ENCODE measurements around the gene VPS4A. TPM values are rescaled to one million over a fixed set of nuclear protein-coding genes. Genes with fewer than 3 reads are reported as not detected.

Gene VPS4A
- total and polyA plus RNA-seq, 2 of the 4 experiments (the other 2 are of a cell fraction): 23.3 to 25.2 TPM

DNA sequence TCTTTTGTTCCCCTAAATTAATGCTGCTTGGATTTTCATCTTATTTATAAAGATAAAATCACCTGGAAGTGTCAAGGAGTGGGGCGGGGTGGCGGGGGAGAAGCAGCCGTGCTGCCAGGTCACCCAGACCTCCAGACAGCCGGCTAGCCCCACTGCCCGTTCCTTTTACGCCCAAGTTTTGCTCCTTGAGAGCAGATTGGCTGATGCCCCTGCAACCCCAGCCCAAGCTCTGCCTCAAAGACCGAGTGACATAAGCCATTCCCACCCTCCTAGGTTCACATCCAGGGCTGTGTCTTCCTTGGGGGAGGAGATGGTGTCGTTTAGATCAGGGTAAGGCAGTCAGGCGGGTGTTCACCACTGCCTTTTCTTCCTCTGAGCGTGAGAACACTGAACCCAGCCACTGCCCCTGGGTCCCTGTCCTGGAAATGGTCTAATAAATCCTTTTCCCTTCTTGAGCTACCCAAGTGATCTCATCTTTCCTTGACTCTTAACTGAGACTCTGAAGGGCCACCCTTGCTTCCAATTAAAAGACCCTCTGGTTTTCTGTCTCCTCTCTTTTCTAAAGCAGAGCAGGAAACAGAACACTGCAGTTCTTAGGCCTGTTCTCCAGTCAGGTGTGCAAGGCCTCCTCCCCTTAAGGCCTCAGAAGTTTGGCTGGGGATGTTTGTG lies 13.6 kb downstream of the VPS4A start:
- Histone ChIP-seq H3K23ac (ENCODE audit: low read depth, low read length) (no peak overlapping the region), H2AK5ac (ENCODE audit: low read depth, low read length) (no peak overlapping the region), H3K18ac (ENCODE audit: low read depth, low read length) (no peak overlapping the region), H3K9me3 (ENCODE audit: control insufficient read depth, insufficient read depth, low read length) (no peaks in the 10 kb centered on the region), H2AFZ (replicated peaks; ENCODE audit: low read length, poor library complexity) (no peak overlapping the region), H4K8ac (ENCODE audit: low read depth in 2 of 2, low read length in 2 of 2) (no peak overlapping the region), H2BK120ac (ENCODE audit: low read depth, low read length) (no peak overlapping the region), H3K4me2 (ENCODE audit: low read depth, low read length) (no peak overlapping the region), H3K4ac (ENCODE audit: low read depth, low read length) (no peak overlapping the region), H2BK5ac (ENCODE audit: low read depth, low read length, poor library complexity, severe bottlenecking) (no peak overlapping the region), H2BK20ac (ENCODE audit: low read depth, low read length) (no peak overlapping the region), H3K27me3 (ENCODE audit: control insufficient read depth, insufficient read depth, low read length) (no peaks in the 10 kb centered on the region), H3K9me1 (ENCODE audit: insufficient read depth, low read length) (peaks cover 13% of the 10 kb centered on the region), H3K27ac (ENCODE audit: insufficient read depth, low read length) (no peak overlapping the region), H4K20me1 (ENCODE audit: insufficient read depth, low read length) (peaks cover 71% of the 10 kb centered on the region), H3K4me3 (ENCODE audit: insufficient read depth, low read depth, low read length) (no peak overlapping the region), H4K91ac (ENCODE audit: insufficient read depth, low read depth, low read length) (no peak overlapping the region), H3K56ac (ENCODE audit: extremely low read depth, insufficient read depth, low read length) (no peak overlapping the region), H4K5ac (ENCODE audit: low read depth, low read length) (no peak overlapping the region), H3K4me1 (ENCODE audit: control insufficient read depth, insufficient read depth, low read length) (peaks cover 12% of the 10 kb centered on the region), H3K9ac (ENCODE audit: low read depth, low read length) (no peak overlapping the region), H3K79me1 (ENCODE audit: low read depth in 1 of 2, low read length in 2 of 2) (peaks cover 44 to 88% of the 10 kb centered on the region in 2 experiments), H3K14ac (replicated peaks; ENCODE audit: low read depth, low read length) (no peak overlapping the region), H2BK15ac (ENCODE audit: low read depth, low read length) (no peak overlapping the region), H3K36me3 (ENCODE audit: control insufficient read depth, insufficient read depth, low read length) (peaks cover 66% of the 10 kb centered on the region), H2AK9ac (replicated peaks; ENCODE audit: low read depth, low read length, poor library complexity) (no peak overlapping the region)
- dilution Hi-C loops (cut with HindIII; ENCODE audit: low sequenced_read_pairs, unreplicated experiment): no loop called here
- no TSS peak for BruUV-seq (replicated peaks)
- no peak for TF ChIP-seq MXI1 (IDR thresholded peaks at IDR 0.05; ENCODE audit: borderline replicate concordance, low read depth, low read length)
- ChIA-PET CTCF (interaction anchor here (0.5 to 0.6 kb wide), 2 partner anchors 142 to 168 kb away, joined by 3 read pairs; no protein-coding TSS in a partner anchor), POLR2A (ENCODE audit: unreplicated experiment) (interaction anchor here (0.7 kb wide), 1 partner anchor 202 kb away, joined by 4 read pairs; no protein-coding TSS in a partner anchor)
- intact Hi-C loops (cut with micrococcal nuclease): no loop called here
- no peak for DNase-seq
- 80% methylated on average over 1 of the region's 10 CpGs; no CpG with 5 or more reads in 1 of the 2 experiments for WGBS, 2 experiments (ENCODE audit: extremely low coverage in 2 of 2, insufficient read length in 1 of 2)
- no peak for ATAC-seq (ENCODE audit: low read depth)
- in situ Hi-C loops (cut with MboI; ENCODE audit: low sequenced_read_pairs): no loop called here

All from IMR-90 (cell line).